Activated CD8-positive, alpha-beta memory T cell treated with anti-CD3 and anti-CD28 coated beads, Interleukin-2, amount 50 U/mL, for 24 hours (primary cell): ENCODE measurements around the gene TULP4.
"Not testable (repeated sequence)": the region's sequence is repeated elsewhere in the genome, so short reads cannot be mapped to it uniquely, and the experiment has no call there.

Source experiments
- DNase-seq: peaks from one replicate; pipeline ENCODE4 v3.0.0-alpha.2; 2020; ENCODE audit errors: extremely low read depth

TULP4 gene

DNA sequence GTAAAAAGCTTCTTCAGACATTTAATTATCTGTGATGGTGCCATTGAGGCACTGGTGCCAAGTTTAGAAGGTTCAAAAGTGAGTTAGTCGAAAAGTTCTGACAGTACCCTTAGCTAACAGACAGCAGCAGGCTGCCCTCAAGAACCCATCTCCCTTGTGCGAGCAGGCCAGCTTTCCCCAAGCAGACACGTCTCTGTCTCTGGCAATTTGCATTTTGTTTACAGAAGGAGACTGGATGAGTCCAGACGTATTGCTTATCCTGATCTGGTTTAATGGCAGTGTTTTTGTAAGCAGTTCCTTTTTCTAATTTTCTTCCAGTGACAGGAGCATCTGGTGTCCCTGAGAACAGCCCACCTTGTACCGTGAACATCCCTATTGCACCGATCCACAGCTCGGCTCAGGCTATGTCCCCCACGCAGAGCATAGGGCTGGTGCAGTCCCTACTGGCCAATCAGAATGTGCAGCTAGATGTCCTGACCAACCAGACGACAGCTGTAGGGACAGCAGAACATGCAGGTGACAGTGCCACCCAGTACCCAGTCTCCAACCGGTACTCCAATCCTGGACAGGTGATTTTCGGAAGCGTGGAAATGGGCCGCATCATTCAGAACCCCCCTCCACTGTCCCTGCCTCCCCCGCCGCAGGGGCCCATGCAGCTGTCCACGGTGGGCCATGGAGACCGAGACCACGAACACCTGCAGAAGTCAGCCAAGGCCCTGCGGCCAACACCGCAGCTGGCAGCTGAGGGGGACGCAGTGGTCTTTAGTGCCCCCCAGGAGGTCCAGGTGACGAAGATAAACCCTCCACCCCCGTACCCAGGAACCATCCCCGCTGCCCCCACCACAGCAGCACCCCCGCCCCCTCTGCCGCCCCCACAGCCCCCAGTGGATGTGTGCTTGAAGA lies 189.3 kb downstream of the TULP4 start:
- DNase-seq, result no peak

DNA sequence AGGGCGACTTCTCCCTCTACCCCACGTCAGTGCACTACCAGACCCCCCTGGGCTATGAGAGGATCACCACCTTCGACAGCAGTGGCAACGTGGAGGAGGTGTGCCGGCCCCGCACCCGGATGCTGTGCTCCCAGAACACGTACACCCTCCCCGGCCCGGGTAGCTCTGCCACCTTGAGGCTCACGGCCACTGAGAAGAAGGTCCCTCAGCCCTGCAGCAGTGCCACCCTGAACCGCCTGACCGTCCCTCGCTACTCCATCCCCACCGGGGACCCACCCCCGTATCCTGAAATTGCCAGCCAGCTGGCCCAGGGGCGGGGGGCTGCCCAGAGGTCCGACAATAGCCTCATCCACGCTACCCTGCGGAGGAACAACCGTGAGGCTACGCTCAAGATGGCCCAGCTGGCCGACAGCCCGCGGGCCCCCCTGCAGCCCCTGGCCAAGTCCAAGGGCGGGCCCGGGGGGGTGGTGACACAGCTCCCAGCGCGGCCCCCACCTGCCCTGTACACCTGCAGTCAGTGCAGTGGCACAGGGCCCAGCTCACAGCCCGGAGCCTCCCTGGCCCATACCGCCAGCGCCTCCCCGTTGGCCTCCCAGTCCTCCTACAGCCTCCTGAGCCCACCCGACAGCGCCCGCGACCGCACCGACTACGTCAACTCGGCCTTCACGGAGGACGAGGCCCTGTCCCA lies 190.1 kb downstream of the TULP4 start:
- DNase-seq, result no peak

DNA sequence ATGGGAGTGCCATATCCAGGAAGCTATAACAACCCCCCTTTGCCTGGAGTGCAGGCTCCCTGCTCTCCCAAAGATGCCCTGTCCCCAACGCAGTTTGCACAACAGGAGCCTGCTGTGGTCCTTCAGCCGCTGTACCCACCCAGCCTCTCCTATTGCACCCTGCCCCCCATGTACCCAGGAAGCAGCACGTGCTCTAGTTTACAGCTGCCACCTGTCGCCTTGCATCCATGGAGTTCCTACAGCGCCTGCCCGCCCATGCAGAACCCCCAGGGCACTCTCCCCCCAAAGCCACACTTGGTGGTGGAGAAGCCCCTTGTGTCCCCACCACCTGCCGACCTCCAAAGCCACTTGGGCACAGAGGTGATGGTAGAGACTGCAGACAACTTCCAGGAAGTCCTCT lies 191.0 kb downstream of the TULP4 start:
- no peak for DNase-seq

DNA sequence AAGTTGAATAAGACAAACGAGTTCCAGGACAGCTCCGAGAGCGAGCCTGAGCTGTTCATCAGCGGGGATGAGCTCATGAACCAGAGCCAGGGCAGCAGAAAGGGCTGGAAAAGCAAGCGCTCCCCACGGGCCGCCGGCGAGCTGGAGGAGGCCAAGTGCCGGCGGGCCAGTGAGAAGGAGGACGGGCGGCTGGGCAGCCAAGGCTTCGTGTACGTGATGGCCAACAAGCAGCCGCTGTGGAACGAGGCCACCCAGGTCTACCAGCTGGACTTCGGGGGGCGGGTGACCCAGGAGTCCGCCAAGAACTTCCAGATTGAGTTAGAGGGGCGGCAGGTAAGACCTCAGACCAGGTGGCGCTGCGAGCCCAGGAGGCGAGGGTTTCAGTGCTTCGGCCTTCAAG lies 191.6 kb downstream of the TULP4 start:
- no peak for DNase-seq

DNA sequence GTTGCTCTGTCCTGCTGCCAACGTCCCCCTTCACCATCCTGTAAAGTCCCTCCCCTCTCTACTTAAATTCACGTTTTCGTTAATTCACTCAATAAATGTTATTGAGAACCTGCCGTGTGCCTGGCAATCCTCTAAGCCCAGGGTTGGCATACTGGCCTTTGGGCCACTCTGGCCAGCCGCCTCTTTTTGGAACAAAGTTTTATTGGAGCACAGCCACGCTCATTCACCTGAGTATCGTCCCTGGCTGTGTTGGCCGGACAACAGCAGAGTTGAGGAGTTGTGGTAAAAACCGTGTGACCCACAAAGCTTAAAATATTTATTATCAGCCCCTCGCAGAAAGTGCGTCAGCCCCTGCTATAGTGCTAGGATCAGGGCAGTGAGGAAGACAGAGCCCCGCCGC lies 192.9 kb downstream of the TULP4 start:
- DNase-seq, result no peak

DNA sequence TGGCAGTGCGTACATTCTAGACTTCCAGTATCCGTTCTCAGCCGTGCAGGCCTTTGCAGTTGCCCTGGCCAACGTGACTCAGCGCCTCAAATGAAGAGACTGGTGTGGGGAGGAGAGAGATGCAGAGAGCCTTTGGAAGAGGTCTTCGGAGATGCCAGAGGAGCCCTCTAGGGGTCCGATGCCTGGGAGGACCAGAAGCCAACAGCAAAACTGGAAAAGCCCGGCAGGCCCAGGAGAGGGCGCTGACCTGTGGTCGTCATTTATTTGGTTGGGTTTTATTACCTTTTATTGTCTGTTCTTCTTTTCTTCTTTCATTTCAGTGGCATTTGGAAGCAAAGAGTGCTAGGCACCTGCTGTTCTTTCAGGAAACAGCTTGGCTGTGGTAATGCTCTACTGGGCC lies 194.3 kb downstream of the TULP4 start:
- DNase-seq, result no peak

DNA sequence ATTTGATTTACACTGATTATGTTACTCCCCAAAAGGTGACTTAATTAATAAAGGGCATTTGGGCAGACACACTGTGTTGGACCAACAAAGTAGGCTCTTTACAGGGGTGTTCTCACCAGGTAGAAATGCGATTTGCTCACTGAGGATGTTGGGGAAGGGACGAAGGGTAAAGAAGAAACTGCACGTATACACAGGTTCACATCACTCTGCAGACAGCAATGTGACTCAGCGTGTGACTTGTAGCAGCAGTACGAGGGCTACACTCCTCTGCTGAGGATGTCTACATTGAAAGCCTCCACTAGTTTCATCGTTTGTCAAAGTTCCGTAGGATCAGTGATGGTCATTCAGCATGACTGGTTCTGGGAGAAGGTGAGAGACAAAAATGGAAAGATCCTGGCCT lies 194.9 kb downstream of the TULP4 start:
- no peak for DNase-seq

DNA sequence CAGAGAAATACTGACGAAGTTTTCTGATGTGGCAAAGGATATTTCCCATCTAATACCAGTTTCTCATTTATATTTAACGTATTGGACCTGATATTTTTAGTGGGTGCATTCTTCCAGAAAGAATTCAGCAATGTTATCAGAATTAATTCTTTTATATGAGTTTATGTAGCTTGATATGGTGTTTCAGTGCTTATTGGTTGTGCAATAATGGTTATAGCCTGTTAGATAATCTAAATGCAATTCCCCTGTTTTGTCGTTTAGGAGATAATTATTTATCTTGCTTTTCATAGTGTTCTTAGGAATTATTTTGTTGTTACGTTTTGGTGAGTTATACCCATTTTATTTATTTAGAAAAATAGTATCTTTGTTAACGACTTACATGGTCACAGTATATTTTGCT lies 196.2 kb downstream of the TULP4 start:
- DNase-seq, result no peak

DNA sequence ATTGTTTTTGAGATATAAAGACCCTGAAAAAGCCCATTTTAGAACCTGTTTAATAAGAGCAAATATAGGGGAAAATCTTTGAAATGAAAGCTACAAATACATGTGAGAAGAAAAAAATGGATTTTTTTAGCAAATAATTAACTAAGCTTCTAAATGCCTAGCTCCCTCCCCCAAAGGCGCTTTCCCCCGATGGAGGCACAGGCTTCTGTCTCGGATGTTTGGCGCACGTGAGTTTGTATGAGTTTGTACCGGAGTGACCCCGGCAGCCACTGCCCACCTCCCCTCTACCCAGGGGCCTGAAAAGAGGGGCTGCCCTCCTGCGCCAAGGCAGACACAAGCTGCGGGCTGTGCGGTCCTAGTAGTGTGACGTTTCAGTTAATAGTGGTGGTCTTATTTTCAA lies 197.2 kb downstream of the TULP4 start:
- no peak for DNase-seq

DNA sequence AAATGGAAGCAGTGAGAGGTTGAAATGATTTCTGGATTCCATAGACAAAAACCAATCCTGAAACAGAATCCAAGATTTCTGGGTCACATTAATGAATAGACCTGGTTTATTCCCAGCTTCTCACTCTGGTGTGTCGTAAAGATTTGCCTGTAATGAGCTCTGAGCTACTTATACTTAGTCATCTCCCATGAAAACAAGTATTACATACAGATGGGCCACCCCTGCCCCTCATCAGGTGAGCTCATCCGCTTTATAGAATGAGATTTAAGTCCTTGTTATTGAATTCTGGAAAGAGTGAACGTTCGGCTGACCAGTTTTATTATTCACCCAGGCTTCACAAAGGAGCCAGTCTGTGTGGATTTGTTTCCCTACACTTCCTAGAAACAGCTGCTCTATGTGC lies 200.5 kb downstream of the TULP4 start:
- no peak for DNase-seq

DNA sequence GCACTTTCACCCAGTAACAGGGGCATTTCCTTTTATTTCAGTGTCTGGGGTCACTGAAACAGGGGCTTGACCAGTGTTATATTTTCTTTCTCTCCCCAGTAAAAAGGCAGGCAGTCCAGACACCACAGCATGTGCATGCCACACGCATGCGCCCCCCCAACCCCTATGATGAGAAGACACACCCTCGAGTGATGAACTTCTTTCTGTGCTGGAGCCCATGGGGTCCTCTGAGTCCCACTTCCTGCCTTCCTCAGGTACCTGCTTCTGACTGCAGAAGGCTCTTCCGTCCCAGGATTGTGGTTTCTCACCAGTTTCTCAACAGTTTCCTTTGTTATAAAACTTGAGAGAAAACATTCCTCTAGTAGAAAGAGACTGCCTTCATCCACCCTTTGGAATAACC lies 201.9 kb downstream of the TULP4 start:
- no peak for DNase-seq

DNA sequence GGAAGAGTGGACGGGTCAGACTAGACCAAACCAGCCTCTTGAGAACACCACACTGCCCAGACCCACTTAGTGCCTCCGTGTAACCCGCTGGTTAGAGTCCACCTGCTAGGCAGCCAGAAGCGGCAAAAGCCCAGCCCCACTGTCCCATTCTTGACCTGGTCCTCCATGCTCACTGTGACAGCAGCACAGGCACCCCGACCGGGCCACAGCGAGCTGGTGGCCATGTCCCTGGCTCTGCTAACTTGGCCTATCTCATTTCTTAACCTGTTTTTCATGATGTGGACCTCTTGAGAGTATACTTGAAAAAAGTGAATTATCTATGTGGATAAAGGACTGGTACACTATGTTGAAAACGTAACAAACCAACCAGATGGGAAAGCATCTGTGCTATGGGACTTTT lies 202.7 kb downstream of the TULP4 start:
- DNase-seq, result no peak

DNA sequence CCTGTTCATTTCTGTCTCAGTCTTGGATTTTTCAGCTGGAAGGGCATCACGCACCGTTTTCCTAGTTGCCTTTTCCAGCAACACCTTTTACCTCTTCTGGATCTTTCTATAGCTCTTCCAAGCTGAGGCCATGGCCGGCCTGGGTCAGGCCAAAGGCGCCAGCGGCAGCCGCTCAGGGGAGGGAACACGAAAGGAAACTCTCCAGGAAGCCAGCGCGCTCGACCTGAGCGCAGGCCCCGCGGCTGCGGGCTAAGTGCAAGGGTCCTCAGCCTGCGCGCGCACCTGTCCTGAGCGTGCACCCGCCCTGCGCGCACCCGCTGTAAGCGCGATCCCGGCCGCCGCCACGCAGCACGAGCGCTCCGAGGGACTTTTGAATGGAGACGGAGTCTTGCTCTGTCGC lies 203.8 kb downstream of the TULP4 start:
- no peak for DNase-seq

DNA sequence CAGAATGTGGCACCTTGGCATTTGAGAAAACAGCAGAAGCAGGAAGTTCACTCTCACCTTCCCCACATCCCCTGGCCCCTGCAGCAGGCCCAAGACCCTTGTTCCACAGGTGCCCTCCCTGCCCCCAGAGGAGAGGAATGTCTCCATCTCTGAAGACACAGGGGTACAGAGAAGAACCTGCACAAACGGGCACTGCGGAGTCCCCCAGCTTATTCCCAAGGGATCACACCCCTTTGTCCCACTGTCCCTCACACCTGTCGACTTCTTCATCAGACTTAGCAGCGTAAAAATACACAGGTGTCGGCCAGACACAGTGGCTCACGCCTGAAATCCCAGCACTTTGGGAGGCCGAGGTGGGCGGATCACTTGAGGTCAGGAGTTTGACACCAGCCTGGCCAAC lies 204.8 kb downstream of the TULP4 start:
- DNase-seq, result no peak

DNA sequence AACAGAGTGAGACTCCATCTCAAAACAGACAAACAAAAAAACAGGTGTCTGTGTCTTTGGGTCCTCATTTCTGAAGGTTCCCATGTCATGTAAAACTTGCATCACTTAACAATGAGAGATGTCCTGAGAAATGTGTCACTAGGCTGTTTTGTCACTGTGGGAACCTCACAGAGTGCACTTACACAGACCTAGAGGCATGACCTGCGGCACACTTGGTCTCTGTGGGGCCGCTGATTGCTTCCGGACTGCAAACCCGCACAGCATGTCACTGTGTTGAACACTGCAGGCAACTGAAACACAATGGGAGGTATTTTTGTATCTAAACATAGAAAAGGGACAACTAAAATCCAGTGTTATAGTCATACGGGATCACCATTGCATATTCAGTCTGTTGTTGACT lies 205.3 kb downstream of the TULP4 start:
- DNase-seq, result no peak

DNA sequence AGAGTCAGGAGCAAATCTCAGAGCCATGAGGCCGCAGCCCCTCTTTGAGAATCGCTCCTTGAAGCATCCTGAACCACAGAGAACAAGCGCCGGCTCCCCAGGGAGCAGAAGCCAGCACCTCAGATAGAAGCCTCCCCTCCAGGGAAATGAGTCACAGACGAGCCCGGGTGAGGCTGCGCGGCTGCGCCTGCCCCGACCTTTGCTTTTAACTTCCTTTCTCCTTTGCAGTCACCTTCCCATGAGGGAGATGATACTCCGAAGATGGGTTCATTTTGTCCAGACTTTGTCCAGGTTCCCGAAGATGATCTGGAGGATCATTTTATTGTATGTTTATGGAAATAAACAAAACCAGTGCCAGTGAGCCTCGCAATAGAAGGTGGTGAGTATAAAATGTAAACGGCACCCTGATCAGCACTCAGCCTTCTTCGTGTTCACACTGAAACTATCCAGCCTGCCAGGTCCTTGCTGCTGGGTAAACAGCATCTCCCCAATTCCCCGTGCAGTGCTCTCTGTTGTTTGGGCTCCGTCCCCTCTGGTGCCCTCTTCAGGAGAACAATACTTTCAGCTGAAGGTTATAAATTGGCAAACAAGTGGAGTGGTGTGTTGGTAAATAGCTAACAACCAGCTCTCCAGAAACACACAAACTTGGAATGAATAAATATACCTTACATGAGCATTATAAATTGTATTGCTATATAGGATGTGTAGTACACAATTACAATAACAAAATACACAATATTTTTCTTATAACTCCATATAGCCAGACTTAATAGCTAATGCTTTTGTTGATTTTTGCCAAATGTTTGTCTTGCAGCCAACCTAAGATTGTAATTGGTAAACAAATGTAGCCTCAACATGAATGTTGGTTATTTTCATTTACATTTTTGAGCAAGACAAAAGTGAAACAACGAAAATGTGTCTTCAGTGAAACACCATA lies 206.2 kb downstream of the TULP4 start:
- DNase-seq, result no peak

DNA sequence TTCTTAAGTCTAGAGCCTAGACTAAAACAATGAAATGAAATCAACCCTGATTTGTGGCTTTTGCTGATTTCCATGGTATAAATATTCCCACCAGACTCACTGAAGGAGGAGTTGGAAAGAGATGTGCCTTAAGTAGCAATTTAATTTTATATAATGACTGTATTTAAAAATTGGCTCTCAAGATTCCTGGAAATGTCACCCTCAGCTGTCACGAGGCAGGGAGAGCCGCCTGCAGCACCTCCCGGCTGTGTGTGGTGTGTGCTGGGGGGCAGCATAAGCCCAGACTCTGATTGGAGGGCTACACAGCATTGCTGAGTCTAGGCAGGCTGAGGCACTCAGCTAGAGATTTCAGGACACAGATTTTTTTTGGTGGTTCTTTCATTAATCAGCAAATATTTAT lies 207.0 kb downstream of the TULP4 start:
- no peak for DNase-seq

DNA sequence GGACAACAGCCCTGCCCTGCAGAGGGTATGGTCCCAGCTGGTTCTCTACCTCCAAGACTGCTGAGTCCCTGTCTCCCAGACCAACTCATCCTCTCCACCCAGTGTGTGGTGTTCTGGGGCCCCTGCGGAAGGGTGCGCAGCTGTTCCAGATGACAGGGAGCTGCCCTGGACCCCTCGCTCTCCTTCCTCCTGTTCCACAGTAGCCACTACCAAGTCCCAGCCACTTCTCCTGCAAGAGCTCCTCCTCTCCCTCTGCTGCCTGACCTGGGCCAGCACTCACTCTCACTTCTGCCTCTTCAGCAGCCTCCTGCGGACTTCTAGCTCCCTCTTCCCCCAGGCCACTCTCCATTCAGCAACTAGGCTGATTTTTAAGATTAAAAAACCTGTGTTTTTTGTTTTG lies 207.5 kb downstream of the TULP4 start:
- DNase-seq, result no peak

DNA sequence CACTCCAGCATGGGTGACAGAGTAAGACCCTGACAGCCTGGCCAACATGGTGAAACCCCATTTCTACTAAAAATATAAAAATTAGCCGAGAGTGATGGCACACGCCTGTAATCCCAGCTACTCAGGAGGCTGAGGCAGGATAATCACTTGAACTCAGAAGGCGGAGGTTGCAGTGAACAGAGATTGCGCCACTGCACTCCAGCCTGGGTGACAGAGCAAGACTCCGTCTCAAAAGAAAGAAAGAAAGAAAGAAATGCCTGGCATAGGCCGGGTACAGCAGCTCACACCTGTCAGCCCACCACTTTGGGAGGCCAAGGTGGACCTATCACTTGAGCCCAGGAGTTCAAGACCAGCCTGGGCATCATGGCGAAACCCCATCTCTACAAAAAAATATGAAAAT lies 208.7 kb downstream of the TULP4 start:
- DNase-seq, result not testable (repeated sequence)

DNA sequence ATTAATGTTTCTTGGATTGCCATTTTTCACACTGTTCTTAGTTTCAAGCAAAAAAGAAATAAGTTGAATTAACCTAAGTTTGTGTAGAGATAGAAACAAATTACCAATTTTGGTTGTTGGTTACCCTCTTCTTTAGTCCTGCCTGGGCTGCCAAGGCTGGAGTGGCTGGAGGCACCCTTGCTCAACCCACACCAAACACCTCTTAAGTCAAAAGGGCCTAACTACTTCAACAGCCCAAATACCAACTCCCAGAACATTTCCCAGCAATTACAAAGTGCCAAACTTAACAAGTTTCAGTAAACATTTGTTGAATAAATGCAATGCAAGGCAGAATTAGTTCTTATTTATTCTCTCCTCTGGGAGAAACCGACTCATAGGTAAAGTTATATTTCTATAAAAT lies 209.5 kb downstream of the TULP4 start:
- DNase-seq, result no peak

DNA sequence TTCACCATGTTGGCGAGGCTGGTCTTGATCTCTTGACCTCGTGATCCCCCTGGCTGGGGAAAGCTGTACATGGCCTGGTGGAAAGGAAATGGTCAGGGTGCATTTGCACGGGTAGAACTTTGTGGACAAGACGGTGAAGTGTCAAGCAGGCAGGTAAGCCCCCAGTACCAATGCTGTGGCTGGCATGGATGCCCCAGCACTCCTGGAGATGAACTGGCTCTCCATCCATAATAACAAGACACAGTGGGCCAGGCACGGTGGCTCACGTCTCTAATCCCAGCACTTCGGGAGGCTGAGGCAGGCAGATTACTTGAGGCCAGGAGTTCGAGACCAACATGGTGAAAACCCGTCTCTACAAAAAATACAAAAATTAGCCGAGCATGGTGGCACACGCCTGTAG lies 210.4 kb downstream of the TULP4 start:
- DNase-seq, result no peak

DNA sequence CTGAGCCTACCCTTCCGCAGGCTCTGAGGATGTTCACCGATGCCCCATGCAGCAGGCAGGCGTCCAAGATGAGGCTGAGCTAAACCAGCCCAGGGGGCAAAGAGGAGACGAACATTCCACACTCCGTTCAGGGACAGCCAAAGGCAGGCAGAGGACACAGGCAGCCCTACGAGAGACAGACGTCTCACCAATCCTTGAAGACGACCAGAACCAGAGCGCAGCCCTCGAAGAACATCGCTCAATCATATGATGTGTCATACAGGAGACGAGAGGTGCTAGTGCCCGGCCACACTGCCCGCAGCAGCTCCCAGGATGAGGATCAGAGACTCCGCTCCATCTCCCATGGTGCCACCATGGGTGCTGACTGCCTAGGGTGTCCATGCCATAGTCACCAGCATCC lies 212.0 kb downstream of the TULP4 start:
- no peak for DNase-seq
